Upper lobe of right lung (tissue), 1 donor: ENCODE data around the gene STK32B. TPM values are rescaled to one million over a fixed set of nuclear protein-coding genes. Genes with fewer than 3 reads are reported as not detected.

Source experiments
- ATAC-seq: fragments of 200-7000 bp; cut with Tn5 transposase; one replicate; pipeline ENCODE4 v1.9.1; 2020; ENCODE audit warnings: mild to moderate bottlenecking, moderate library complexity
- DNase-seq: peaks from one replicate; pipeline ENCODE4 v3.0.0-alpha.2; 2020
- H3K27ac ChIP-seq: fragments of 200-600 bp; one replicate; pipeline ENCODE4 v1.8.0; 2022
- H3K27me3 ChIP-seq: fragments of 200-600 bp; one replicate; pipeline ENCODE4 v1.8.0; 2022; ENCODE audit warnings: mild to moderate bottlenecking
- H3K36me3 ChIP-seq: fragments of 200-600 bp; one replicate; pipeline ENCODE4 v1.8.0; 2022
- H3K4me1 ChIP-seq: fragments of 200-600 bp; one replicate; pipeline ENCODE4 v1.8.0; 2022
- H3K4me3 ChIP-seq: fragments of 200-600 bp; one replicate; pipeline ENCODE4 v1.8.0; 2022; ENCODE audit warnings: mild to moderate bottlenecking
- H3K9me3 ChIP-seq: fragments of 200-600 bp; one replicate; pipeline ENCODE4 v1.8.0; 2022
- intact Hi-C: fragments of 100-400 bp; cut with DNase I; formaldehyde crosslinking; loops from one replicate; pipeline ENCODE4 v1.11.0; 2022
- total RNA-seq: library from RNA; stranded (reverse); fragmentation: NEBNext Ultra II Directional; extraction: Animal tissue kit (Norgen Biotek cat#: 25700); gene quantifications from one replicate; pipeline ENCODE4 v1.2.1, GENCODE V29; 2021
- TF ChIP-seq, protein P1 (sequence below): fragments of 200-600 bp; IDR thresholded peaks from one replicate; pipeline ENCODE4 v1.8.0; 2022; ENCODE audit warnings: antibody characterized with exemption
- donor health status: DM: no; HTN: yes; CAD: no; lungs with severe emphysema.

The STK32B gene
- total RNA-seq, 1 donor from 2014 or later: 2.8 TPM

DNA sequence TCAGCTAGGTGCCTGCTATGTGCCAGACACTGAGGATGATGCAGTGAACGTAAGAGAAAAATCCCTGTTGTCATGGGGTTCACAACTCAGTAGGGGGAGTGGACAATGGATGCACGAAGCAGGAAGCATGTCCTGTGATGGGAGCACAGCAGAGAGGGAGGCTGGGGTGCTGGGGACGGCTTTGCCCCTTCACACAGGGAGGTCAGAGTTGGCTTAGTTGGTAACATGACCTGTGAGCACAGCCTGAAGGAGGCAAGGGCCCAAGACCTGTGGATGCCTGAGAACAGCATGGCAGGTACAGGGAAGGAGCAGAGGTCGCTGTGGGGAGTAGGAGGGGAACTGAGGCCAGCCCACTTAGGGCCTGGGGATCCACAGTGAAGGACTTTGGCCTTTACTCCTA, 109.4 kb downstream of the STK32B start:
- no peak for ATAC-seq
- intact Hi-C loops: no loop called here
- H3K27ac ChIP-seq: no peak overlapping the region
- H3K9me3 ChIP-seq: no peaks in the 10 kb centered on the region
- no peaks in the 10 kb centered on the region for H3K36me3 ChIP-seq
- H3K4me3 ChIP-seq: no peak overlapping the region
- no peaks in the 10 kb centered on the region for H3K27me3 ChIP-seq
- TF ChIP-seq, protein P1, sequence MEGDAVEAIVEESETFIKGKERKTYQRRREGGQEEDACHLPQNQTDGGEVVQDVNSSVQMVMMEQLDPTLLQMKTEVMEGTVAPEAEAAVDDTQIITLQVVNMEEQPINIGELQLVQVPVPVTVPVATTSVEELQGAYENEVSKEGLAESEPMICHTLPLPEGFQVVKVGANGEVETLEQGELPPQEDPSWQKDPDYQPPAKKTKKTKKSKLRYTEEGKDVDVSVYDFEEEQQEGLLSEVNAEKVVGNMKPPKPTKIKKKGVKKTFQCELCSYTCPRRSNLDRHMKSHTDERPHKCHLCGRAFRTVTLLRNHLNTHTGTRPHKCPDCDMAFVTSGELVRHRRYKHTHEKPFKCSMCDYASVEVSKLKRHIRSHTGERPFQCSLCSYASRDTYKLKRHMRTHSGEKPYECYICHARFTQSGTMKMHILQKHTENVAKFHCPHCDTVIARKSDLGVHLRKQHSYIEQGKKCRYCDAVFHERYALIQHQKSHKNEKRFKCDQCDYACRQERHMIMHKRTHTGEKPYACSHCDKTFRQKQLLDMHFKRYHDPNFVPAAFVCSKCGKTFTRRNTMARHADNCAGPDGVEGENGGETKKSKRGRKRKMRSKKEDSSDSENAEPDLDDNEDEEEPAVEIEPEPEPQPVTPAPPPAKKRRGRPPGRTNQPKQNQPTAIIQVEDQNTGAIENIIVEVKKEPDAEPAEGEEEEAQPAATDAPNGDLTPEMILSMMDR: no peak
- no peaks in the 10 kb centered on the region for H3K4me1 ChIP-seq
- DNase-seq: no peak

DNA sequence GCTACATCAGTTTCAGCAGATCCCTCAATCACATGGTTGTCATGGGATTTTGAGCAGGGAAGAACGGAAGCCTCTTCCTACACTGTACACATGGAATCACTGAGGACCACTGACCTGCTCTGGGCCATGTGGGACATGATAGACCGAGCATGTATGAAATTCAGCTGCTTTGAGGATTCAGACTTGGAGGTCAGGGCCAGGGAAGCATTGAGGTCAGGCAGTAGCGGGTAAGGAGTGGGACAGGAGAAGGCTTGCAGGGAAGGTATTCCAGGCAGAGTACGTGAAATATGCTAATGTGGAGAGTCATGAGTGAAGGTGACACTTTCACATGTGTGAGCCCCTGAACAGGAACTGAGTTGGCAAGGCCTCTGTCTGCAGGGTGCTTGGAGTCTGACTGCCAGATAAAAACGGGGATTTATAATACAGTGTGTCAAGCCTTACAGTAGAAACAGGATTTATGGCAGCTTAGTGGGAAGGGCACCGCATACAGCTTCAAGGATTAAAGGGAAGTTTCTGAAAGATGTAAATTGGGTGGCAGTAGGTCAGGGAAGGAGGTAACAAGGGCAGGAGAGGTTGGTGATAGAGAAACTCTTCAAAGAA, 111.7 kb downstream of the STK32B start:
- Histone ChIP-seq H3K27ac (no peak overlapping the region), H3K36me3 (no peaks in the 10 kb centered on the region), H3K4me3 (no peak overlapping the region), H3K9me3 (no peaks in the 10 kb centered on the region), H3K4me1 (no peaks in the 10 kb centered on the region), H3K27me3 (no peaks in the 10 kb centered on the region)
- ATAC-seq (no peak), DNase-seq (no peak)
- intact Hi-C loops: no loop called here
- TF ChIP-seq, protein P1: no peak

DNA sequence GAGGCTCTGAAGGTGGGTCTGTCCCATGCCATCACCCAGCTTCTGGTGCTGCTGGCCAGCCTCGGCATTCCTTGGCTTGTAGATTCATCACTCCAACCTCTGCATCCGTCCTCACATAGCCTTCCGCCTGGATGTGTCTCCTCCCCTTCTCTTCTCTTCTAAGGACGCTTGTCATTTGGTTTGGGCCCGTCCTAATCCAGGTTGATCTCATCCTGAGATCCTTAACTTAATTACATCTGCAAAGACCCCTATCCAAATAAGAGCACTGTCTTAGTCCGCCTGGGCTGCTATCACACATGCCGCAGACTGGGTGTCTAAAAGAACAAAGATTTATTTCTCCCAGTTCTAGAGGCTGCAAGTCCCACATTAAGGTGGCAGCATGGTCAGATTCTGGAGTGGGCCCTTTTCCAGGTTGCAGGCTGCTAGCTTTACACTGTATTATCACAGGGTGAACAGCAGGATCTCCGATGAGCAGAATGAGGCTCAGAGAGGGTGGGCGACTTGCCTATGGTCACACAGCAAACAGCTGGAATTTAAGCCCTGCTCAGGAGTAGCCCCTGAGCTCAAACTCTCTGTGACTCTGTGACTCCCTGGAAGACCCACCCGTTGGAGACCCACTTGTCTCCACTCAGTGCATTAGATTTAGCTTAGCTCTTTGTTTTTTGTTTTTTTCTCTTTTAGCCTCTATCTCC, 113.1 kb downstream of the STK32B start:
- Histone ChIP-seq H3K27ac (no peak overlapping the region), H3K9me3 (no peaks in the 10 kb centered on the region), H3K27me3 (no peaks in the 10 kb centered on the region), H3K4me1 (no peaks in the 10 kb centered on the region), H3K4me3 (no peak overlapping the region), H3K36me3 (no peaks in the 10 kb centered on the region)
- TF ChIP-seq, protein P1: no peak
- no peak for ATAC-seq
- intact Hi-C loops: no loop called here
- DNase-seq: no peak

DNA sequence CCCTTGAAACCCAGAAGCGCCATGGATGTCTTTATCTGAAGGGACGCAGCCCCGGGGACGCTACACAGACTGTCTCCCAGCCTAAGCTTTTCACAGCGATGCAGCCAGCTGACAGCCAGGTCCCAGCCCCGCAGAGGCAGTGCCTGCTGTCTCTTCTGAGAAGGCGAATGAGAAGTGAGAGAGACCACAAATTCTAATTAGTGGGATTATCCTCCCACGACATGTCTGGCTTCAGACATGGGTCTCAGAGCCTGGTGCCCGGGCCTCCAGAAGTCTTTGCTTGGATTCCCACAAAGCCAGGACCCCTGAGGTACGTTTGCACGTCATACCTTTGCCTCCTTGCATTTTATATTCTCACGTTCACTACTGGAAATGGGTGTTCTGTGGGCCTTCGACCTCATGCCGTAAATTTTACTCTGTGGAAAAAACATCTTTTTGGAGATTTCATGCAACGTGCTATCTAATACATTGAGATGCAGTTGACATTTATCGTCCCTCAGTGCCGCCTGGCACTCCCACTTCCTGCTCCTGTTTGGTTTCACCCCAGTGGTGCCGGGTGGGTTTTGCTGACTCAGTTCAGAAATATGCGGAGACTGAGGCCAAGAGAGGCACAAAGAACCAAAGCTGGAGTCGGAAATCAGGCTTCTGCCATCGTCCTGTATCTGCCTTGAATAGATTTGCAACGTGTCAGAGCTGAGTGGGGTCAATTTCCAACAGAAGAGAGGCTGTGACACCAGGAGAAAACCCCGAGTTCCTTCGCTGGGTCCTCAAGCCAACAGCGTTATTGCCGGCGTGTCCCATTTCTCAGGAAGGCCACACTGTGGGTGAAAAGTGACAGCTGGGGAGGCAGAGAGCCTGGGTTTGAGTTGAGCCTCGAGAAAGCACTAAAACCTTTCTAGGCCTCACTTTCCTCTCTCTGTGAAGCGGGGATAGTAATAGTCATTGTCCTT, 114.4 kb downstream of the STK32B start:
- no peaks in the 10 kb centered on the region for H3K4me1 ChIP-seq
- H3K36me3 ChIP-seq: no peaks in the 10 kb centered on the region
- no peak for DNase-seq
- TF ChIP-seq, protein P1: no peak
- H3K27ac ChIP-seq: no peak overlapping the region
- no peaks in the 10 kb centered on the region for H3K9me3 ChIP-seq
- H3K27me3 ChIP-seq: no peaks in the 10 kb centered on the region
- ATAC-seq: no peak
- no peak overlapping the region for H3K4me3 ChIP-seq
- intact Hi-C loops: no loop called here

DNA sequence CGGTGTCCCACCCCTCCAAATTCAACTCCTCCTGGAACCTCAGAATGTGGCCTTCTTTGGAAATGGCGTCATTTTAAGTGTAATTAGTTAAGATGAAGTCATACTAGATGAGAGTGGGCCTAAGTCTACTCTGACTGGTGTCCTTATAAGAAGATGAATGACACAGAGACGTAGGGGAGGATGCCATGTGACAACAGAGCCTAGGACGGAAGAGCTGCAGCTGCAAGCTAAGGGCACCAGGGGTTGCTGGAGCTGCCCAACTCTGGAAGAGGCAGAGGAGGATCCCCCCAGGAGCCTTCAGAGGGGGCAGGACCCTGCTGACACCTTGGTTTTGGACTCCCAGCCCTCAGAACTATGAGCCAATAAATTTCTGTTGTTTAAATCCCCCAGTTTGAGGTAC, 115.1 kb downstream of the STK32B start:
- no peaks in the 10 kb centered on the region for H3K4me1 ChIP-seq
- DNase-seq: no peak
- no peaks in the 10 kb centered on the region for H3K27me3 ChIP-seq
- no peak for ATAC-seq
- no peaks in the 10 kb centered on the region for H3K36me3 ChIP-seq
- no peaks in the 10 kb centered on the region for H3K9me3 ChIP-seq
- intact Hi-C loops: no loop called here
- TF ChIP-seq, protein P1: no peak
- no peak overlapping the region for H3K4me3 ChIP-seq
- no peak overlapping the region for H3K27ac ChIP-seq
